Posterior cingulate gyrus (tissue), 11 donors: ENCODE results near the gene ELMO1.

Experiments used
- DNase-seq, 10 donors: peaks; one replicate each; pipeline versions ENCODE4 v3.0.0 to v3.0.0-alpha.2; 2020 to 2021; ENCODE audit warnings: mixed read lengths in 3 of 10
- intact Hi-C: fragments of 100-400 bp; cut with DNase I; formaldehyde crosslinking; loops from one replicate; pipeline ENCODE4 v1.15.1; 2023

ELMO1 gene

DNA sequence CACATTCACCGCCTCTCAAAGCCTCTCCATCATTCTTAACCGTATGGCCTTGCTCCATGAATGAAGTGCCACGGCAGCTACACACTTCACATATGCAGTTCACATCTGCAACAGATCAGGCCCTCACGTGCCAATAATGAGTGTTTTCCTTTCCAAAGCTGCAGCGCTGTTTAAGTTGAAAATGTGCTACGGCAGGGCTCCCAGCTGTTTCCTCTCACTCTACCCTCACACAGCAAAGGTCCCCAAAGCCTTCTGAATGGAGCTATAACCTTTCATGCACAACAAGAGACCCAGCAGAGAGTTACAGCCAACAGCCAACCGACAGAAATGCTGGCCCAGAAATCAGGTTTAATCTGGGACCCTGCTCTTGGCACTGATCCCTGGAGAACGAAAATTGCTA is 236.1 kb downstream of the ELMO1 start:
- no peak for DNase-seq
- intact Hi-C loops: loop anchor here (10.0 kb wide), 1 partner anchor 282 kb away; no protein-coding TSS in a partner anchor

DNA sequence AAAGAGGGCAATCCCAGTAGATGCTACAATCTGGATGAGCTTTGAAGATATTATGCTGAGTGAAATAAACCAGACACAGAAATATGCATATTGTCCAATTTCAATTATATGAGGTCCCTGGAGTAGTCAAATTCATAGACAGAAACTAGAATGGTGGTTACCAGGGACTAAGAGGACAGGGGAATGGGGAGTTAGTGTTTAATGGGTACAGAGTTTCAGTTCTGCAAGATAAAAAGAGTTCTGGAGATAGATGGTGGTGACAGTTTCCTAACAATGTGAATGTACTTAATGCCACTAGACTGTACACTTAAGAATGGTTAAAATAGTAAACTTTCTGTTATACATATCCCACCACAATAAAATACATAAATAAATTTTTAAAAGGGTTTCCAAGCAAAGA is 236.6 kb downstream of the ELMO1 start:
- intact Hi-C loops: loop anchor here (10.0 kb wide), 1 partner anchor 283 kb away; no protein-coding TSS in a partner anchor
- no peak for DNase-seq

DNA sequence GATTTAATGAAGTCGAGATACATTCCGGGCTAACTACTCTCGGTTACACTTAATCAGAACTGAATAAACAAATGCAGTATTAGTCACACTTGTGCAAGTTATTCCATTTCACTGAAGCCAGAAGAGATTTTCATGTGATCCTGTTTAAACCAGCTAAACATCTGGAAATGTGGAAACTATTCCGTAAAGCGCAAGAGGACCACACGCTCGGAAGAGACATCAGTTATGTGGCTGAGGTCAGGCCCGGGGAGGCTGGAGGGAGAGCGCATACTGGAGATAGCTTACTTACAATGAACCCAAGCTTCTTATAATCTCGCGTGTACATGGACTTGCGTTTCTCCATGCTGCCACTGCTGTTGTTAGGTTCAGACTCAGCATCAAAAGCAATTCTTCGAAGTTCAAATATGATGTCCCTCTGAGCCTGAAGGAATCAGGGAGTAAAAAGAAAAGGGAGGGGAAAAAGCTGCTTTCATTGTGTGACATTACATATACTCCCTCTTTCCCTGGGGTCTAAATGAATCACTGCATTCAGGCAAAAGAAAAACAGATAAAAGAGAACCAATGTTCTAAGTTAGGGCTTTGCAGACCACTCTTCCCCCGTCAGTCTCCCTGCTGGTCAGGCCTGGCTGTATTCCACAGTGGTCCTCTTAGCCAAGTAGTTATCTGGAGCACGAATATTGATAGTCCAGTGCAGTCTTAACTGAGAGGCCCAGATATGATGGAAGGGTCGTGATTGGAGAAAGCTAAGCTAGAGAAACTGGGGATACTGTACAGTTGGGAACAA is 237.4 kb downstream of the ELMO1 start:
- peak in 1 of 10 donors; percentile 39 for DNase-seq
- intact Hi-C loops: loop anchor here (10.0 kb wide), 1 partner anchor 284 kb away; no protein-coding TSS in a partner anchor

DNA sequence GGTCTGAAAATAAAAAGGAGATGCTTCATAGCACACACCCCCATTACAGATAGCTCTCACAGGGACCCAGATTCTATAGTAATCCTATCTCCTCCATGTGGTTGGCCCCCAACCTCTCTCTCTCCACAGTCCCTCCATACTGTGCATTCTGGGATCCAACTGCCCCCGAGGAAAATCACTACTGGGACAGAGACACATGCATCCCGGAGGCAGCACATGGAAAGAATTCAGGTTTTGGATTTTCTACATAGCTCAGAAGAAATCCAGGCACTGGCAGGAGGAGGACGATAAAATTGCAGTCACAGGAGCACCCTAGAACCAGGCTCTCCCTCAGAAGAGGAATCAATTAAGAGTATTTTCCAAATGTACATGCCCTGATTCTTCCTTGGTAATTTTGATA is 239.5 kb downstream of the ELMO1 start:
- intact Hi-C loops: loop anchor here (2.0 to 10.0 kb wide), 4 partner anchors 76 to 624 kb away; no protein-coding TSS in a partner anchor
- DNase-seq: no peak

DNA sequence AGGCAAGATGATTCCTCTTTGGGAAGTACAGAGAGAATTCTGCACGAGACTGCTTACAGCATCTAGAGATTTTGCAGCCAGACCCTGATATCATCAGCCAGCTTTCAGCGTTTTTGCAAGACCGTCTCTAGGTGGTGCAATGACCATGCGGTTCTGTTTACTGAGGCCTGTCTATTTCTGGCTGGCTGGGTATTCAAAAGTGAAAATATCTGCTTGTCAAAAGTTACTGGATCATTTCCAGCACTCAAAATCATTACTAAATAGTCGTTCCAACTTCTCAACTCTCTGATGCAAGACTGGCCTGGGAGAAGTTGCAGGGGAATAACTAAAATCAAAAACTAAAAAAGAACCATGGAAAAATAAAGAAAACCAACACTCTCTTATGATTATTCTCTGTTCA is 240.1 kb downstream of the ELMO1 start:
- intact Hi-C loops: loop anchor here (2.0 to 10.0 kb wide), 4 partner anchors 76 to 624 kb away; no protein-coding TSS in a partner anchor
- peak in 7 of 10 donors; percentile 50 to 93 (median 69) for DNase-seq

DNA sequence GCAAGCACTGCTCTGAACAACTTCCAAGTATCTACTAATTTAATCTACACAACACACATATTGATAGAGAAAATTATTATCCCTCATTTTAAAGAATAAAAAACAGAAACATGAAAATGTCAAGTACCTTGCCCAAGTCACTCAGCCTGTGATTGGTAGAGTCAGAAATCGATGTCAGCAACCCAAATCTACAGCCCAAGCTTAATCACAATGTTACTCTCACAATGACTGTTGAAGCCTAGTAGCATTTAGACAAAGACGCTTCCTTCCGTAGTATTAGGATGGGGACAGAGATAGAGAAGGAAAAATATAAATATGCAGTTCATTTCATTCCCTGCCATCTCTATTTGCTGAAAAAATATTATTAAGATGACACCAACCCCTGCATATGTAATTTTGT is 242.5 kb downstream of the ELMO1 start:
- intact Hi-C loops: loop anchor here (5.0 to 10.0 kb wide), 3 partner anchors 79 to 306 kb away; no protein-coding TSS in a partner anchor
- DNase-seq: no peak

DNA sequence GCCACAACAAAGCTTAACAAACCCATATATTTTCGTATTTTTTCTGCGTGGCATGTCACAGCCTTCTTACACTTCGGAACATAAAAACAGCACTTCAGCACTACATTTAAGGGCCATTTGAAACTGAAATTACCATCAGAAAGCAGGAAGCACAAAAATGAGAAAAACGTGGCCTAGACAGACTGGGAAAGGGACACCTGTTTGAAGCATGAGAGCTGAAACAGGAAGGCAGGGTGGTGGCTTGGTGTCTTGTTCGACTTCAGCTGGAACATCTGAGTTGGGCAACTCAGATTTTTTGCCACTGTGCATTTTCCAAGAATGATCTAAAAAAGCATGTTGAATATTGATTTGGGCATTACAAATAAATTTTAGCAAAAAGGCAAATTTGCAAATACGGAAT is 243.2 kb downstream of the ELMO1 start:
- DNase-seq: no peak
- intact Hi-C loops: loop anchor here (5.0 to 10.0 kb wide), 3 partner anchors 79 to 307 kb away; no protein-coding TSS in a partner anchor

DNA sequence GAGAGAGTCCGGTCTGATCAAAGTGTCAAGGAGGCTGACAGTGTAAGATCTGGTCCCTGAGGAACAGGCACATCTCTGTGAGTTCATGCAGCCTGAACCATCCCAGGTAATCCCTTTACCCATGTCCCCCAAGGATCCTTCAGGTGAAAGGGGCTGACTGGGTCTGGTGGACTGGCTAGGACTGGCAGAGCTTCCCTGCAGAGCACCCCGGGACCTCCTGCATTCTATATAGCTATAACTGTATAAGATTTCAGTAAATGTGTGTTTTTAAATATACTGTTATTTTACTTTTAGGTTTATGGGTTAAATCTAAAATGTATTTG is 246.8 kb downstream of the ELMO1 start:
- no peak for DNase-seq
- intact Hi-C loops: loop anchor here (10.0 kb wide), 1 partner anchor 83 kb away; no protein-coding TSS in a partner anchor

DNA sequence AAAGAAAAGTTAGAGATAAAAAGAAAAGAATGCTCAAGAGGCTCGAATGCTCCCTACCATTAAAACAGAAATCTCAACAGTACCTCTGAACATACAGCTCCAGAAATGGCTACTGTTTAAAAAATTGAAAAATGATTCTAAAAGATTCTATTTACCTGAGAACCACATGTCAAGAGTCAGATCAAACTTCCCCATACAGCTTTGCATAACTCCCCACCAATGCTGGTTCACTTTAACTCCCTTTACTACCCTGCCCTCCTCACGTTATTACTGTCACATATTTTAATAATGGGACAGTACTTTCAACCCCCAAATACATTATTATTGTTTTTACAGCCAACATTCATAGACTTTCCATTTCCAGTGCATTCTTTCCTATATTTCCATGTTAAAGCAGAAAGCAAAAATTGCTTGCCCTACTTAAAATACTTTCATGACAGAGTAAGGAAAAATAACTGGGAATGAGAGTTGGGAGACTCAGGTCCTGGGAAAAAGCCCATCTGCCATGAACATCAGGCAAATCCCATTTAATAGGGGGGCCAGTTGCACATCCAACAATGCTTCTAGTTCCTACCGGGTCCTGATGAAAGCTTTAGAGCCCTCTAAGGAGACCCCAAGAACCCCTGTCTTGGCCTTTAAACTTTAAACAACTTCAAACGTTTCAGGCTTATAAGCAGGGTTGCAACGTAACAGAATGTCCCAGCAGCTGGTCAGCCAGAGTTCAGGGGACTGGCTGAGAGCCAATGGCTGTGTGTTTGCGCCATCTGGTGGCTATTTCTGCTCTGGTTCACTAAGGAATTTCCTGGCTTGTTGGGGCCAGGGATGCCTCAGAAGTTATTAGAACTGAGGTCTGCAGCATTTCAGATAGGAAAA is 247.4 kb downstream of the ELMO1 start:
- intact Hi-C loops: loop anchor here (10.0 kb wide), 1 partner anchor 84 kb away; no protein-coding TSS in a partner anchor
- DNase-seq: peak; percentile 58 to 96 (median 82)

DNA sequence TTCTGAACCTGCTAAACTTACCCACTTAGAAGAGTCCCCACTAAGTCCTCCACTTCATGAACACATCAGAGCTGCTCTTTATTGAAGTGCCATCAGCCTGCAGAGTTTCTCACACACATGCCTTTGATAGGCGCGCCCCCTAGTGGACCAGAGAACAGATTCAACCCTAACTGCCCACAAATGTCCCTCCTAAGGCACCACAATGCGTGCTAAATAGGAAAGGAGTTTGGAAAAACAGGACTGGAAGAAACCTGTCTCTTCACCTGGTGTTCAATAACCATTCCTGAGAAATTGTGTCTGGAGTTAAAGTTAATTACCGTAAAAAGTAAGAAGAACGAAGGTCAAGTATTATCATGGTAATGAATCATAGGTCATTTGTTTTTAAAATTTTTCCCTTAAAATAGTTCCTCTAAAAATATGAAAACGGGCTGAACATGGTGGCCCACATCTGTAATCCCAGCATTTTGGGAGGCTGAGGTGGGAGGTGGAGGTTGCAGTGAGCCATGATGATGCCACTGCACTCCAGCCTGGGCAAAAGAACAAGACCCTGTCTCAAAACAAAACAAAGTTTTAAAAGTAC is 249.7 kb downstream of the ELMO1 start:
- DNase-seq: peak; percentile 74 to 98 (median 89)
- intact Hi-C loops: loop anchor here (2.0 to 5.0 kb wide), 4 partner anchors 212 to 712 kb away; no protein-coding TSS in a partner anchor

DNA sequence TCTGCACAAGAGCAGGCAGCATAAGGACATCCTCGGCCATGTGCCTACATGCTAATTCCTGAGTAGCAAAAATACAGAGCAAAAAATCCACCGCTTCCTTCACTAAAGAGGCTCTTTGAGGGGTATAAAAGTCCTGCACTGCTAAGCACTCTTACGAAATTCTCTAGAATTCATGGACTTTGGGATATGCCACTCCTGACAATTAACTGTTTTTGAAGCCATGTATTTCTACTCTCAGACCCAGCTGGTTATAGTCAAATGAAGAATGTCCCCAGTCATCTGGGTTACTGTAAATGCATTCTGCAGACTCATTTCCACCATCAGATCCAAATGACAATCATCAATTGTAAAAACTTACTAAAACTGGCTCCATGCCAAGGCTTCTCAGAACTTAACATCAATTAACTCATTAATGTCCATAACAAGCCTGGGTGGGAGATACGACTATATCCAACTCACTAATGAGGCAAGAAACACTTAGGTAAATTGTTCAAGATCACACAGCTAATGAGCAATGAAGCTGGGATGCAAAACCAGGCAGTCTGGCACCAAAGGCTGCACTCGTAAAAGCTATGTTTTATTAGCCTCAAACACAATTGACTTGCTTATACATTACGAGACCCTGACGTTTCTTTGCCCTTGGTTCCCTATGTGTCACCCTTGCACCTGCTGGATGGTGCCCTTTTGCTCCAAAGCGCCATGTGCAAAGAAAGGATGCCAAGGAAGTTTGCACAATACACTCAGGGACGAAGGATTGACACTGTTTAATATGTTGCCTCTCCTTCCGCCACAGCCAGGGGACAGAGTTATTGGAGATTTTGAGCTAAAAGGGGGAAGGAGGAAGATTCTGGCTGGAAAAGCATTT is 250.4 kb downstream of the ELMO1 start:
- intact Hi-C loops: loop anchor here (2.0 to 5.0 kb wide), 4 partner anchors 211 to 711 kb away; no protein-coding TSS in a partner anchor
- no peak for DNase-seq

DNA sequence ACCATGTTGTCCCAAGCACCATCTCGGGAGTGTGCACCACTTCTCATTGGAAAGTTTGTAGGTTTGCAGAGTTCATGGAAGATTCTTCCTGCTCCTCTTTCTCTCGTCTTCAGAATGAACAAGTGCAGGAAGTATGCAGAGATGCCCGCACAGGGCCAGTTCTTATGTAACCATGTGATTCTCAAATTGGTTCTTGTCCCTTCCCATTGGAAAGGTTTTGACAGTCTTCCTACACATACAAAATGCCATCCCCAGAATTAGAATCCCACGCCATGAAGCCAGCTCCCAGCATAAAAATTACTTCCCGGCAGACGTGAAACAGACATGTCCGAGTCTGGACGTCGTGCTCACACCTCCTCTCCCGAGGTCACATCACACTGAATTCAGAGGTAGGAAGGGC is 251.6 kb downstream of the ELMO1 start:
- peak in 2 of 10 donors; percentile 26 to 71 for DNase-seq
- intact Hi-C loops: loop anchor here (5.0 kb wide), 3 partner anchors 210 to 515 kb away; no protein-coding TSS in a partner anchor

DNA sequence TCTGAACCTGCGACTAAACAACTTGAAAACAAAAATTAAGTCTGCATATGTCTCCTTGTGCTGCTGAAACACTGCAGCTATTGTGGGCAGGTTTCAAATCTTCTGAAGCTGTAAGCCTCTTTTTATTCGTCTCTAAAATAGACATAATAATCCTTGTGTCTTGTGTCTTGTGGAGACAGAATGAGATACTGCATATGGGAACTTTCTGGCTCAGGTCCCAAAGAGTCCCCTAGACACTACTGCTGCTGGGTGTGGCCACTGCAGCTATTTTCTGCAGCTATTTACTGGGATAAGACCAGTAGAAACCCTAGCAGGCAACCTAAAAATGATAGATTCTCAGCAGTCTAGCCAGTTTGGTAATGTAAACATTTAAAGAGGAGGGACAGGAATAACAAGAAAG is 252.0 kb downstream of the ELMO1 start:
- DNase-seq: no peak
- intact Hi-C loops: loop anchor here (5.0 kb wide), 3 partner anchors 209 to 514 kb away; no protein-coding TSS in a partner anchor

DNA sequence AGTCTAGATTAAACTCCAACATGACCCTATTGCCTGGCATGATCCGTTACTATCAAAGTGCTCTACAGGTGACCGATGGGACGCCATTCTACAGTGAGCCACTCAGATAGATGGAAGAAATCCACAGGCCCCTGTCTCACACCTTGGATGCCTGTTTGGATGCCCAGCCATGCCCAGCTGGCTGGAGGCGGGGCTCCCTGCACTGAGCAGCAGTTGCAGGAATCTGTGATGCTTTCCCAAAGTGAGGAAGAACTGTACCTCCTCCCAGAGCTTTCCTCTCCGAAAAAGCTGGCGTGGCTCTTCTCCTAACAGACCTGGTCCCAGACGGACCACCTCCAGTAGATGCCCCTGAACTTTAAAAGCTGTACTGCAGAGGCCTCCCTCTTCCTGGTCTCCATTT is 253.3 kb downstream of the ELMO1 start:
- peak in 4 of 10 donors; percentile 26 to 85 (median 53) for DNase-seq
- intact Hi-C loops: loop anchor here (5.0 kb wide), 3 partner anchors 208 to 513 kb away; no protein-coding TSS in a partner anchor

DNA sequence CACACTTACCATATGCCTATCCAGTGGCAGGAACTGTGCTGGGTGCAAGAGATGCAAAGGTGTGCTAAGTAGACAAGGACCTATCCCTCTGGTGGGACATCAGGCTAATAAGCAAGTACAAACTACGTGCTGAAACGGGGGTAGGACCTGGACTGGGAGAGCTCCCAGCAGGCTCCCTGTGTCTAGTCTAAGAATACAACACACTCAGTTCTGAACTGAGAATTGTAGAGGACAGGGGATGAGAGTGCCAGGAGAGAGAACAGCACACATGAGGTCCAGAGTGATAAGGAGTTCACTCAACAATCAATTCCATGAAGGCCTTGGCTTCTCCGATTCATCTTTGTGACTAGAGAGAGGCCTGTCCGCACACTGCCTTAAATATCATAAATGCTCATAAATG is 253.7 kb downstream of the ELMO1 start:
- no peak for DNase-seq
- intact Hi-C loops: loop anchor here (5.0 kb wide), 3 partner anchors 208 to 513 kb away; no protein-coding TSS in a partner anchor

DNA sequence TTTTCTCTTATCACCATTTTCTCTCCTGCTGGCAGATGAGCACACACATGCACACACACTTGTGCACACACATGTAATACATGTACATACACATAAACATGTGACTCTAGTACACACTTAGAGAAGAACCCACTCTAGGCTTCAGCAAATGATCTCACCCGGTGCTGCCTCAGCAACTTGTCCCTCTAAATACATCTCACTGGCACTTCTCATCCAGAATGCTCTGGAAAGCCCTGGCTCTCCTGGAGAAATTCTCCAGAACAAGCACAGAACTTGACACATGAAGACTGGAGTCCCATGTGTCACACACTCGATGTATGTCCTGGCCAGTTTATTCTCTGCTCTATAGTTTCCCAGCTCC is 254.9 kb downstream of the ELMO1 start:
- intact Hi-C loops: no loop called here

DNA sequence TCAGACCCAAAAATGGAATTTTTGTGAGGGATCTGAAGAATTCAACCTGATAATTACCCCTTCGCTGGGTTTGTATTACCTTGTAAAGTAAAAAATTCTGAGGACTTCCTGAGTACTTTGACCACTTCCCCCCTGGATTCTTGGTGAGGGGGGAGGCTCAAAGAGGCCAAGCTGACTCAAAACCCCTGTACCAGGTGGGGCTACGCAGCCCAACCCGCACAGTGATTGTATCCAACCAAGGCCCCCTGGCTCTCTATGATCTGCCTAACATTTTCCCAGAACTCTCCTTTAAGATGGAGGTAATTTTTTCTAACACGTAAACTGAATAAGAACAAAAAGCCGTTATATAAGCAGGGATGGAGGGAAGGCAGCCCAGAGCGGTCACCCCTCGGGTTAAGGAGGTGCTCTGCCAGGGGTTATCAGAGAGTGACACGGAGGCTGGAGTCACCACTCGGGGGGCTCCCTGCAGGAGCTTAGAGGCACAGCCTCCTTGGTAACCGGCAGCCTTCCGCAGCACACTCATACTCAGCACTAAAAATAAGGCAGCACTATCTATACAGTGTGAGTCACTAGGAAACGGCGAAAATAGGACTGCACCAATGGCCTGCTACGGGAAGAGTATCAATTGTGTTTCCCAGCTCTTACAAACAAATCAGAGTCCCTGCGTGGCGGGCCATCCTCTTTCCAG is 255.4 kb downstream of the ELMO1 start:
- DNase-seq: peak in 6 of 10 donors; percentile 26 to 84 (median 57)
- intact Hi-C loops: no loop called here

More for the DNA sequence above, 254.9 kb downstream of the ELMO1 start:
- peak in 1 of 10 donors; percentile 26 for DNase-seq

DNA sequence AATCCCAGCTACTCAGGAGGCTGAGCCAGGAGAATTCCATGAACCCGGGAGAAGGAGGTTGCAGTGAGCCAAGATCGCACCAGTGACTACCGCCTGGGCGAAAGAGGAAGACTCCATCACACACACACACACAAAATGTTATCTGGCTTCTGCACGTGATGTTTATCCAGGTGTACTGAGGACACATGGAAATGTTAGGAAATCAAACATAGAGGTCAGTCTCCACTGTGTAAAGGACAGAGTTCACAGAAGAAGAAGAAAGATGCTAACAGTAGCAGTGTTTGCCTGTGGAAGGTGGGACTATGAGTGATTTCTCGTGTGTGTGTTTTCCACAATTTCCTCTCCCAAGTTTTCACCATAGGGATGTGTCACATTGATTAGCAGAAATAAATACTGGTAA is 256.9 kb downstream of the ELMO1 start:
- intact Hi-C loops: no loop called here

DNA sequence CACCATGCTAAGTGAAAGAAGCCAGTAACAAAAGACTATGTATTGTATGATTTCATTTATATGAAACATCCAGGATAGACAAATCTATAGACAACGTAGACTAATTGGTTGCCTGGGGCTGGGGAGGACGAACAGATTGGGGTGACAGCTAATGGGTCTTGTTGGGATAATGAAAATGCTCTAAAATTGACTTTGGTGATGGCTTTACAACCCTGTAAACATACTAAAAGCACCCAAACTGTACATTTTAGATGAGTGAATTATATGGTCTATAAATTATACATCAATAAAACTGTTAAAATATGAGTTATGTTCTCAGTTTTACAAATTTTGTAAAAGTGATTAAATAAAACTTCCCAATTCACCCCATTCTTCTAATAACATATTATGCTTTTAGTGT is 261.5 kb downstream of the ELMO1 start:
- intact Hi-C loops: no loop called here
- DNase-seq: no peak

More for the DNA sequence above, 256.9 kb downstream of the ELMO1 start:
- no peak for DNase-seq
